Stomach (tissue), 9 donors: ENCODE measurements around the gene CDC20B. TPM values are rescaled to one million over a fixed set of nuclear protein-coding genes. Genes with fewer than 3 reads are reported as not detected.

Source experiments
- DNase-seq, 2 donors: peaks; one replicate each; pipeline versions ENCODE4 v3.0.0 to v3.0.0-alpha.2; 2013 to 2019
- H3K27ac ChIP-seq, 5 donors: fragments of 200-600 bp in 4 of 5; sonication (generic) in 4 of 5; one replicate each; pipeline ENCODE4 v1.5.1; 2013 to 2019; ENCODE audit warnings: mild to moderate bottlenecking in 1 of 5, moderate library complexity in 1 of 5
- H3K27me3 ChIP-seq, 3 donors: fragments of 200-600 bp; sonication (generic); one replicate each; pipeline ENCODE4 v1.5.1; 2017 to 2019; ENCODE audit warnings: mixed run types in 1 of 3
- H3K36me3 ChIP-seq, 4 donors: fragments of 200-600 bp; sonication (generic); 1 replicate in 3 of 4; 2 replicates in 1 of 4; pipeline ENCODE4 v1.5.1; 2016 to 2019
- H3K4me1 ChIP-seq, 4 donors: fragments of 200-600 bp; sonication (generic); one replicate each; pipeline ENCODE4 v1.5.1; 2016 to 2019
- H3K4me3 ChIP-seq, 4 donors: fragments of 200-600 bp; sonication (generic) in 3 of 4; one replicate each; pipeline ENCODE4 v1.5.1; 2016 to 2019; ENCODE audit warnings: mild to moderate bottlenecking in 1 of 4
- H3K9me3 ChIP-seq, 4 donors: fragments of 200-600 bp; sonication (generic); one replicate each; pipeline ENCODE4 v1.5.1; 2016 to 2019
- CTCF ChIP-seq, 7 experiments: fragments of 450-650 bp in 4 of 7; fragments of 200-600 bp in 3 of 7; sonication (generic) in 3 of 7; IDR thresholded peaks; one replicate each; pipeline ENCODE4 v1.5.1; 2016 to 2019; ENCODE audit warnings: antibody characterized with exemption in 7 of 7, control low read depth in 2 of 7, mild to moderate bottlenecking in 1 of 7
- EP300 ChIP-seq: sonication (generic); formaldehyde crosslinking; IDR thresholded peaks from one replicate; pipeline ENCODE4 v1.6.1; 2017; ENCODE audit warnings: antibody characterized with exemption
- POLR2A ChIP-seq, 4 donors: fragments of 450-650 bp; IDR thresholded peaks; one replicate each; pipeline ENCODE4 v1.6.1; 2016; ENCODE audit warnings: antibody characterized with exemption in 4 of 4, control low read depth in 2 of 4, mild to moderate bottlenecking in 1 of 4, moderate library complexity in 1 of 4
- POLR2AphosphoS5 ChIP-seq, 3 donors: sonication (generic); formaldehyde crosslinking; IDR thresholded peaks; one replicate each; pipeline ENCODE4 v1.6.1; 2016; ENCODE audit warnings: antibody characterized with exemption in 3 of 3
- WGBS, 5 donors: extraction: QIAGEN DNeasy Blood & Tissue Kit in 3 of 5; methylation state at CpG; one replicate each; pipeline versions ENCODE4 v1.1.5 to v1.1.7; 2013 to 2018; 5-methylcytosine and 5-hydroxymethylcytosine counted together
- intact Hi-C: fragments of 100-400 bp; cut with DNase I; formaldehyde crosslinking; loops from one replicate; pipeline ENCODE4 v1.15.1; 2023; ENCODE audit warnings: low total_unique reads
- polyA plus RNA-seq, 3 donors: library from polyadenylated mRNA; stranded (reverse); fragments of 200-250 nt; gene quantifications; one replicate each; pipeline ENCODE4 v1.2.3, GENCODE V29; 2013
- small RNA-seq, 4 donors: library from RNA; depleted of rRNA; stranded (forward); fragments of <200 nt; gene quantifications; one replicate each; pipeline ENCODE3, GENCODE V24; 2016
- total RNA-seq, 5 donors: library from RNA; depleted of rRNA; stranded (reverse); fragments of >200 nt; gene quantifications; one replicate each; pipeline versions ENCODE4 v1.1.0 to v1.2.3, GENCODE V29; 2014 to 2016
- donor health status: healthy with polysubstance abuse.
- donor health status: Bipolar disorder and iron deficiency.
- donor health status: healthy.

Gene CDC20B
- total and polyA plus RNA-seq, 8 donors: not detected

GRCh38 chr5:55063899-55064298, 109.1 kb downstream of the CDC20B start:
- WGBS, 5 donors: 74 to 81% (median 77%) methylated on average over 2 of the region's 2 CpGs
- no peak overlapping the region for H3K4me3 ChIP-seq
- no peak for TF ChIP-seq POLR2A (IDR thresholded peaks at IDR 0.05)
- TF ChIP-seq POLR2AphosphoS5 (IDR thresholded peaks at IDR 0.05): no peak
- TF ChIP-seq CTCF (IDR thresholded peaks at IDR 0.05): no peak
- TF ChIP-seq EP300: no peak
- no peak overlapping the region for H3K27ac ChIP-seq
- no peaks in the 10 kb centered on the region for H3K36me3 ChIP-seq
- H3K9me3 ChIP-seq: no peaks in the 10 kb centered on the region
- intact Hi-C loops: no loop called here
- H3K27me3 ChIP-seq: no peaks in the 10 kb centered on the region
- DNase-seq: no peak
- no peaks in the 10 kb centered on the region for H3K4me1 ChIP-seq

GRCh38 chr5:55063220-55063863, 109.6 kb downstream of the CDC20B start:
- no peaks in the 10 kb centered on the region for H3K4me1 ChIP-seq
- H3K36me3 ChIP-seq: no peaks in the 10 kb centered on the region
- intact Hi-C loops: no loop called here
- 57 to 81% (median 77%) methylated on average over 5 of the region's 5 CpGs for WGBS, 5 donors
- no peak for DNase-seq
- no peaks in the 10 kb centered on the region for H3K9me3 ChIP-seq
- H3K4me3 ChIP-seq: no peak overlapping the region
- H3K27ac ChIP-seq: no peak overlapping the region
- no peaks in the 10 kb centered on the region for H3K27me3 ChIP-seq
- TF ChIP-seq CTCF (IDR thresholded peaks at IDR 0.05) (no peak), EP300 (no peak), POLR2AphosphoS5 (IDR thresholded peaks at IDR 0.05) (no peak), POLR2A (IDR thresholded peaks at IDR 0.05) (no peak)

Small RNA genes lying within 50 kb of the gene (small RNA-seq; reads per million reads assigned to genes)
- gene MIR449A (0.08 to 0.41 (median 0.25) reads per million in 4 donors), gene MIR449B (0 reads per million in 4 donors), gene MIR449C (0.41 to 1.7 (median 0.71) reads per million in 4 donors)

Other genes with a start within 250 kb of the CDC20B start
- gene ESM1, start 187.6 kb downstream of the CDC20B start, total RNA-seq: under 1 TPM in 1 of 5 donors, not detected in 4; 0.55 TPM
- gene ESM1, start 187.6 kb downstream of the CDC20B start, polyA plus RNA-seq: under 1 TPM; 0.15 to 0.61 (median 0.56) TPM
- gene GZMK, start 148.9 kb downstream of the CDC20B start, total RNA-seq: not detected
- under 1 TPM in 2 of 3 donors, not detected in 1; 0.56 to 0.78 TPM for gene GZMK, start 148.9 kb downstream of the CDC20B start, polyA plus RNA-seq
- gene GZMA, start 70.5 kb downstream of the CDC20B start, total RNA-seq: 1 to 10 TPM in 3 of 5 donors, not detected in 2; 1.8 to 9.9 (median 4.2) TPM
- 1 to 10 TPM; 1.8 to 5.5 (median 3.4) TPM for gene GZMA, start 70.5 kb downstream of the CDC20B start, polyA plus RNA-seq
- gene GPX8, start 13.0 kb downstream of the CDC20B start, total RNA-seq: 10 to 100 TPM in 1 of 5 donors, 1 to 10 TPM in 2, under 1 TPM in 1, not detected in 1; 0.89 to 26.1 (median 1.6) TPM
- 10 to 100 TPM in 1 of 3 donors, 1 to 10 TPM in 2; 4.3 to 11.5 (median 8.0) TPM for gene GPX8, start 13.0 kb downstream of the CDC20B start, polyA plus RNA-seq
- gene MCIDAS, start 54.1 kb upstream of the CDC20B start, total RNA-seq: 1 to 10 TPM in 2 of 5 donors, not detected in 3; 4.1 to 4.6 TPM
- 1 to 10 TPM in 1 of 3 donors, under 1 TPM in 2; 0.53 to 1.8 (median 0.62) TPM for gene MCIDAS, start 54.1 kb upstream of the CDC20B start, polyA plus RNA-seq
- gene CCNO, start 60.4 kb upstream of the CDC20B start, total RNA-seq: 10 to 100 TPM in 1 of 5 donors, 1 to 10 TPM in 2, under 1 TPM in 1, not detected in 1; 0.55 to 32.1 (median 4.5) TPM
- gene CCNO, start 60.4 kb upstream of the CDC20B start, polyA plus RNA-seq: 1 to 10 TPM; 6.4 to 8.5 (median 6.7) TPM
- 10 to 100 TPM in 4 of 5 donors, 1 to 10 TPM in 1; 4.3 to 54.5 (median 18.8) TPM for gene DHX29, start 134.5 kb upstream of the CDC20B start, total RNA-seq
- gene DHX29, start 134.5 kb upstream of the CDC20B start, polyA plus RNA-seq: 10 to 100 TPM in 1 of 3 donors, 1 to 10 TPM in 2; 6.5 to 10.7 (median 8.8) TPM
- gene MTREX, start 134.8 kb upstream of the CDC20B start, total RNA-seq: 100 to 1,000 TPM in 2 of 5 donors, 10 to 100 TPM in 3; 24.6 to 138 (median 48.7) TPM
- gene MTREX, start 134.8 kb upstream of the CDC20B start, polyA plus RNA-seq: 10 to 100 TPM; 13.6 to 17.3 (median 14.7) TPM